Measurements from ENCODE around the gene TRAF1. TPM values are rescaled to one million over a fixed set of nuclear protein-coding genes. Genes with fewer than 3 reads are reported as not detected.

The TRAF1 gene
- total RNA-seq, 1 donor from 2014 or later, result 4.3 TPM

DNA sequence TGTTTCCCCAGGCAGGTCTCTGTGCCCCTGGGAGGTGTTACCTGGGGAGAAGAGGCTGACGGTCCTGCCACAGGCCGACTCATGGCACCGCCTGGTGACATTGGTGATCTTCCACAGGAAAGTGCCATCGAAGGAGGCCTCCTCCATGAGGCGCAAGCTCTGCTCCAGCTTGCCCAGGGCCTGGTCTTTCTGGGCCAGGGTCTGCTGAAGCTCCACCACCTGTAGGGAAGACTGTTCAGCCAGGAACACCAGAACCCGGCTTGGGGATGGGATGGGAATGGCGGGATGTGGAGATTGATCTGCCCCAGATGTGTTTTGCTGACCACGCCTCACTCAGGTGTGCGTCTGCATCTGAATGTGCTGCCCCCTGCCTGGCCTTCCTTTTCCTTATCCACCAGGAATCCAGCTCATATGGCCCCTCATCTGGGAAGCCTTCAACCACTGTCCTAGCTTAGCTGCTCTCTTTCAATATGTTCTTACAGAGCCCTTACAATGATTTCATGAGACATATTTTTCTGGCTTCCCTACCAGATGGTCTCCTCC is 15.2 kb downstream of the TRAF1 start:
- DNase-seq (ENCODE audit: extremely low read depth, low read depth, low spot score), result no peak

DNA sequence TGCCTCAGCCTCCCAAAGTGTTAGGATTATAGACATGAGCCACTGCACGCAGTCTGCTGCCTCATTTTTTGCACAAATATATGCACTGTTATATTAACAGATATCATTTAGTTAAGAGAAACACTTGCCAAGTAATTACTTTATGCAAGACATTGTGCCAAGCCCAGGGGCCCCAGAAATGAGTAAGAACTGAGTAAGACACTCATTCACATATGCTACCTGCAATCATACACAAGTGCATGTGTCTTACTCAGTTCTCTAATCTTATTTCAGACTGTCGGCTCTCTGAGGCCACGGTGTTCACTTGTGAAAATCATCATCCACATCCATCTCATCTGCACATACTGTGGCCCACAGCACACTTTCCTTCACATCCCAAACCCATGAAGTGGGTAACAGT is 16.0 kb downstream of the TRAF1 start:
- no peak for DNase-seq (ENCODE audit: extremely low read depth, low read depth, low spot score)

DNA sequence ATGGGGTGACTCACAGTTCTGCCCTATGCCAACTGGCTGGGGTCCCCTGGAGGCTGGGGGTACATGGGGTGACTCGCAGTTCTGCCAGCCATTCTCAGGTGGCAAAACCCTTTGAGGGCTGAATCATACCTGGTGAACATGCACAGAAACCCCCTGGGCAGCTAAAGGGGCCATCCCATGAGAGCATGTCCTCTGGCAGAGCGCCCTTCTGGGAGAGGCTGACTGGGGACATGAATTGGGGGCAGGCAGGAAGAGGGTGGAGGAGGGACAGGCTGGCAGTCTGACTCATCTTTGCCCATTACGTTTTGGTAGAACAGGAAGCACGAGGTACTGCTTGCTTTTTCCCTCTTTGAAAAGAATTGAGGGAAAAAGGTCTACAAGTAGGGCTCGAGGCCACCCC is 16.7 kb downstream of the TRAF1 start:
- no peak for DNase-seq (ENCODE audit: extremely low read depth, low read depth, low spot score)

DNA sequence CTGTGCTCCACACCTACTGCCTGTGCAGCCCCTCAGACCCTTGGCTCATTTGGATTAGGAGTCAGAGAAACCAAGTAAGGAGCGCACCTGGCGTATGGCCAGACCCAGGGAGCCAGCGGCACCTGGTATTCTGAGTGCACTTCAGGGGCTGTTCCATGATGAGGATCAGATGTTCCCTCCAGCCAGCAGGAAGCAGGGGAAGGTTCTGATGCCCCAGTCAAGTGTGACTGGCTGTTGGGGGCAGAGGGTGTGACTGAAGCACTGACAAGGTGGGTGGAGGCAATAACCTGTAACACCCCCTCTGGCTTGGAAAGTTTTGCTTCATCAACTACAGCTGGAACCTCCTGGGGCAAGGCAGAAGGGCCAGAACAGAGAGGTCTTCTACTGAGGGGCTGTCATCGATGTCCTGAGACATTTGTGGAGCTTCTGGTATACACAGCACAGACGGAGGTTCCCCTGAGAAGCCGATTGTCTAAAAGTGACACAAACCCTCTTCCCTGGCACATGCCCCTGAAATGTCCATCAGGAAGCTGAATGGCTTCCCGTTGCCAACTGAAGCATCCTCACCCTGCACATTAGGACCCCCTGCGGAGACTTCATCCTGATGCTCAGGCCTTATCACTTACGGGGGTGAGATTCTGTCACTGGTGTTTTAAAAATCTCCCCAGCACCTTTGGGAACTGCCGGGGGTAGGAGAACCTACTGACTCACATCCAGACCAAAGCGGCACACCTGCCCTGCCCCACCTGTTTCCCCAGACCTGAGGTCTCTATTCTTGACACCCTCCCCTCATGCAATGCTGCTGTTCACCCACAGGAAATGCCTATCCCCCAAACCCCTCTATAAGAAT is 21.1 kb downstream of the TRAF1 start:
- DNase-seq (ENCODE audit: extremely low read depth, low read depth, low spot score), result no peak

DNA sequence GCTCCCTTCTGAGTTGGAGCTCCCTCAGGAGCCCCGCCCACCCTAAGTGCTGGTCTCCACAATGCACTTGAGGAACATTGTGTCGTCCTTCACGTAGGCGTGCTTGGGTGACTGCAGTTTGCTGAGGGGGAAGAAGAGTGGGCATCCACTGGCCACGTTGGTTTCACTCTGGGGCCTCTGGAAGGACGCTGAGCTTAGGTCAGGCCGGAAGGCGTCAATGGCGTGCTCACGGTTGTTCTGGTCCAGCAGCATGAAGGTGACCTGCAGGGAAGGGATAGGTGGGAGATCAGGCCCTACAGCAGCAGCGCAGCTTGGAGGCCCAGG is 21.7 kb downstream of the TRAF1 start:
- no peak for DNase-seq (ENCODE audit: extremely low read depth, low read depth, low spot score)

DNA sequence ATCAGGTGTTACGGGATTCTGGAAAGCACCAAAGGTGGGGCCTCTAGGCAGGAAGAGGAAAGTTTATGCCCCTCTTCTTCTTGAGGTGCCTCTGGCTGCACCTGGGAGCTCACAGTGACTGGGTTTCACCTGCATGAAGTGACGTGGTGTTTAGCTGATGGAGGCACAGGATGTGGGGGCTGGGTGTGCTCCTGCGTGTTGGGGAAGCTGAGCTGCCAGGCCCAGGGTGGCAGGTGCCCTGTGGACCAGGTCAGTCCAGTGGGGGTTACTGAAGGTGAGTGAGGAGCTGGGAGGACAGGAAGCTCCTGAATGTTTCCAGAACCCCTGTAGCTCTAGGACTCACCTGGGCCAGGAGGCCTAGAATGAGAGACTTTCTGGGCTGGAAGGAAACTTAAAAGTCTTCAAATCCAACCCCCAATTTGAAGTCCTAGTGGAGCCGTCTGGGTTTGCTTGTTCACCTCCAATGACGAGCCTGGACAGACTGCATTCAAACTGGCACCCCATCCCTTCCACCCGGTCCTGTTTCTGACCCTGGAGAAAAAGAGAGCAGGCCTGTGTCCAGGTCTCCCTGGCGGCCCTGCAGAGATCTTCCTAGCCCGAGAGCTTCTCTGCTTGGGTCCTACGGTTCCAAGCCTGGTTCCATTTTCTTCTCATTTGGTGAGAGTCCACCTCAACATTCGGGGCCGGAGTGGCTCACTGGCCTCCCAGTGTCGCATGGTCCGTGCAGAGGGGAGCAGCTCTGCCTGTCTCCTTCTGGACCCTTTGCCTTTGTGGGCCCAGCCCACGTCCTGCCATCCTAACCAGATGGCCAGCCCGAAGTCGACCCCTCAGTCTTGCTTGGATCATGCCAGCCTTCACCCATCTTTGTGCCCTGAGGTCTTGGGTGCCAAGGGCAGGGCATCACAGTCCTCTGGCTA is 22.3 kb downstream of the TRAF1 start:
- DNase-seq (ENCODE audit: extremely low read depth, low read depth, low spot score), result no peak

DNA sequence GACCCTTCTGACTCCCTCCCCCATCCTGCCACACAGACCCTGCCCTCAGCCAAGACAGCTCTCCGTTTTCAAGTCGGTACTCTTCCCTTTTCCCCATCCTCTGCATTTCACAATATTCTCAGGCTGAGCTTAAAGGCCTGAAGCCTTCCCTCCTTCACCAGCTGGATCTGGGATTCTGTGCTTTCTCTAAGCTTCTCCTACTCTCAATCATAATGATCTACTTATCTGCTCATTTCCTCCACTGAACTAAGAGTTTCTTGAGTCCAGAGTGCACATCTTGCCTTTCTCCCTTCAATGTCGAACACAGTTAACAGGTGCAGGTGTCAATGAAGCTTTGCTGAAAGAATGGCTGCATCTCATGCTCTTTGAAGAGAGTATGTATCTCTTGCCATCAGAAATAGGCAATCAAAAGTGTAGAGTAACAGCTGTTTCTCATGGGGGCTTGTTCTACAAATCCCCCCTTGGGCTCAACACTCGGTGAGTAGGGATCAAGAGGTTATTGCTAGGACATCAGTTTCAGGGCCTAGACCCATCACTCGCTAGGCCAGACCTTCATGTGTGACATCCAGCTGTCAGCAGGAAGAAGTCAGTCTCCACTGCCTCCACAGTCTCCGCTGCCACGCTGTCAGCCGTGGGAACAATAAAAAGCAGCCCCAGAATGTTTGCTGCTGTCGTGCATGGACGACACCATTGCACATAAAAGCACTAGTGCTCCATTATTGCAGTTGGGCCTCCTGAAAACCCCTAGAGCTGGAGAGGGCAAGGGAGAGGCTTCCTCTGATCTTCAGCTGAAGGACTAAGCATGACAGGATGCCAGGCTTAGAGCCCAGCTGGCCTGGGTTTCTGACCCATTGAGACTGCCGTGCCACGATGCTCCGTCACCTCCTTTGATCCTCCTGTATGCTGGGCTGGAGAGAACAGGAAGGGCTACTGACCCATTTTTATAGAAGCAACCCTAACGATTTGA is 23.7 kb downstream of the TRAF1 start:
- no peak for DNase-seq (ENCODE audit: extremely low read depth, low read depth, low spot score)

DNA sequence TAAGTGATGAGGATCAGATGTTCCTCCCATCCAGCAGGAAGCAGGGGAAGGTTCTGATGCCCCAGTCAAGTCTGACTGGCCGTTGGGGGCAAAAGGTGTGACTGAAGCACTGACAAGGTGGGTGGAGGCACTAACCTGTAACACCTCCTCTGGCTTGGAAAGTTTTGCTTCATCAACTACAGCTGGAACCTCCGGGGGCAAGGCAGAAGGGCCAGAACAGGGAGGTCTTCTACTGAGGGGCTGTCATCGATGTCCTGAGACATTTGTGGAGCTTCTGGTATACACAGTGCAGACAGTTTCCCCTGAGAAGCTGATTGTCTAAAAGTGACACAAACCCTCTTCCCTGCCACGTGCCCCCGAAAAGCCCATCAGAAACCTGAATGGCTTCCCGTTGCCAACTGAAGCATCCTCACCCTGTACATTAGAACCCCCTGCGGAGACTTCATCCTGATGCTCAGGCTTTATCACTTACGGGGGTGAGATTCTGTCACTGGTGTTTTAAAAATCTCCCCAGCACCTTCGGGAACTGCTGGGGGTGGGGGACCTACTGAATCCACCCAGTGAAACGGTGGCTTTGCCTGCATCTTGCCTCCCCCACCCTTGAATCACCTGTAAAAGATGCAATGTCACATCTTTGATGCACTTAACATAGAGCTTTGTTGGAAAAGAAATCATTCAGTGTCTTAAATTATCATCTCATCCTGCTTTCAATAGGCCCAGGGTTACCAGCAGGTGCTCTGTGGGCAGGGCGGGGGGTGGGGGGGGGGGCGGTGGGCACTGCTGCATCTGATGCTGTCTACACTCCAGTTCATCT is 24.6 kb downstream of the TRAF1 start:
- DNase-seq (ENCODE audit: extremely low read depth, low read depth, low spot score), result no peak

DNA sequence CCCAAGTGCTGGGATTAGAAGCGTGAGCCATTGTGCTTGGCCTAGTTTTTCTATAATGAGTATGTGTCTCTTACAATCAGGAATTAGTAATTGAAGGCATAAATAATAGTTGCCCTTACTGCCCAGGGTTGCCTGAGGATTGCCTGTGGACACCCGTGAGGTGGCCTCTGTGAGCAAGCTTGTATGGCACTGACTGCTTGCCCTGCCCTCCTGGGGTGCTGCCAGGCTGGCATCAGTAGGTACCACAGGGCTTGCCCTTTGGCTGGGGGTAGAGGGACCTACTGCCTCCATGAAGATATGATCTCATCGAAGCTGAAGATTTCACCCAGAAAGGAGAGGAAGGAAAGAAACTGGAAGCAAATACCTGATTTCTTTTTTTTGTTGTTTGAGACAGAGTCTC is 25.8 kb downstream of the TRAF1 start:
- DNase-seq (ENCODE audit: extremely low read depth, low read depth, low spot score), result no peak

DNA sequence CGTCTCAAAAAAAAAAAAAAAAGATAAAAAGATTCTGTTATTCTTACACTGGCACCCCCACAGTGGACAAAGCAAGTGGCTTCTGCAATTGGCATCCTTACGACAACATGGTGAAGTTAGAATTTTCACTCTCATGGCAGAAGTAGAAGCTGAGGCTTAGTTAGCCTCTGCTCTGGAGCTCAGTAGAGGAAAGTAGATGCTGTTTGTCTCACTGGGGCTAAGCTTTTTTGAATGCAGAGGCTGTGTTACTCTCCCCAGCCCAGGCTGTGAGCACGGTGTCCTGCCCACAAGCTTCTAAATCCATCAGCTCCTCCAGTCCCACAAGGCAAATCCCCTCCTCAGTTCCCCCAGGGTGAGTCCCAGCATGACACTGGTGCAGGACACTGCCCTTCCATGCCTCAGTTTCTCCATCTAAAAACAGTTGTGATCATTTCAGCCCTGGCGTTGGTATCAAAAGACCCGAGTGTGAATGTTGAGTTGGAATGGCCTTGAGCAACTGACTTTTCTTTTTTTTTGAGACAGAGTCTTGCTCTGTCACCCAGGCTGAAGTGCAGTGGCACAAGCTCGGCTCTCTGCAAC is 27.0 kb downstream of the TRAF1 start:
- DNase-seq (ENCODE audit: extremely low read depth, low read depth, low spot score), result no peak

DNA sequence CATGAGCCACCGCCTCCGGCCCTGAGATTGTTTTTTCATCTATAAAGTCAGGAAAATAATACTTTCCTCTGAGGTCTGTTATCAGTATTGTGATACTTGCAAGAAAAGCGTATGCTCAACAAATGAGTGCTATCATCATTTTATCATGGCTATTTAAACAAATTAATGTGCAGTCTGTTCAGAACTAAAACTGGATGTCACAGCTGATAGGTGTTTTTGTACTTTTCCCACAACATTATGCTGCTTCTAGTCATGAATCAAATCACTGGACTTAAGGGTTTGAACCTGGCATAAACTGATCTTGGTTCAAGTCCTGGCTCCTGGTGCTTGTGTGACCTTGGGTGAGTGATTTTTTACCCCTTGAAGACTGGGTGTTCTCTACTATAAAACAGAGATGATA is 28.2 kb downstream of the TRAF1 start:
- no peak for DNase-seq (ENCODE audit: extremely low read depth, low read depth, low spot score)

DNA sequence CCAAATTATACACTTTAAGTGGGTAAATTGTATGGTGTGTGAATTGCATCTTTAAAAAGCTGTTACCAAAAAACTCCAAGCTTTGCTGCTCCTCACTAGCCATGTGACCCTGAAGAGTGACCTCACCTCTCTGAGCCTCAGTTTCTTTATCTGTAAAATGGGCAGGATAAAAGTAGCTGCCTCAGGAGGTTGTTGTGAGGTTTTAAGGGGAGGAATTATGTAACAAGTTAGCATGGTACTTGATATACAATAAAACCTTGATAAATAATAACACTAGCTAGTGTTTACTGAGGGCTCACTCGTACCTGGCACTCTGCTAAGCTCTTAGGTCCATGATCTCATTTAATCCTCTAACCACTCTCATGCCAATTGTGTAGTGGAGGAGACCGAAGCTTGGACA is 30.6 kb downstream of the TRAF1 start:
- DNase-seq (ENCODE audit: extremely low read depth, low read depth, low spot score), result no peak

DNA sequence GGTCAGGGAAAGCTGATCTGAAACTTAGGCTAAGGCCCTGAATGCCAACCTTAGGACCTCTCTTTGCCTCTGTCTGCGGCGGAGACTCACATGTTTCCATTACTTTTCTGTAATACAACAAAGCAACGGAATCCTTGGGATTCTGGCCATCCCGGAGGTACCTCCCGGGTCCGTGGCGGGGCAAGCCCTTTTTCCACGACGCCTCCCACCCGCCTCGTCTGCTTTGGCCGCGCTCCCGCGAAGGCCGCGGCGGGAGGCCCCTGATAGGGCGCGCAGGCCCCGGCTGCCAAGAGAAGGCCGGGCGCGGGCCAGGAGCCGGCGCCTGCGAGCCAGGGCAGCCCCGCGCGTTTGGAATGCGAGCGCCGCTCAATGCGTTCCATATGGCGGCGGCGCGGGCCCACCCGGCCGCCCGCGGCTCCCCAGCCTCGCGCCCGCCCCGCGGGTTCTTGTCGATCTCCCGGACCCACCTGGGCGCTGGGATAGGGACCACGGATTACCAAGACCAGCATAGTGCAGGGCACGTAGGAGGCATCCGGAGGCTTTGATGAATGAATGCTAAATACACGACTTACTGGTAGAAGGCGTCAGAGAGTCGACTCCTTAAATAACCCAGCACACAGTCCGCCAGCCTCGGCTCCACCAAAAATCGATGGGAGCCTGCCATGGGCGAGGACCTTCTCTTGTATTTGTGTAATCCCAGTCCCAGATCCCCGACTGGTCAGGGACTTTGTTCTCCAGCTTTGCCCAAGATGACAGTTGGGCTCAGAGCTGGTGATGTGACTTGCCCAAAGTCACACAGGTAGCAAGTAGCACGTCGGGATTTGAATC is 32.1 kb downstream of the TRAF1 start:
- no peak for DNase-seq (ENCODE audit: extremely low read depth, low read depth, low spot score)

DNA sequence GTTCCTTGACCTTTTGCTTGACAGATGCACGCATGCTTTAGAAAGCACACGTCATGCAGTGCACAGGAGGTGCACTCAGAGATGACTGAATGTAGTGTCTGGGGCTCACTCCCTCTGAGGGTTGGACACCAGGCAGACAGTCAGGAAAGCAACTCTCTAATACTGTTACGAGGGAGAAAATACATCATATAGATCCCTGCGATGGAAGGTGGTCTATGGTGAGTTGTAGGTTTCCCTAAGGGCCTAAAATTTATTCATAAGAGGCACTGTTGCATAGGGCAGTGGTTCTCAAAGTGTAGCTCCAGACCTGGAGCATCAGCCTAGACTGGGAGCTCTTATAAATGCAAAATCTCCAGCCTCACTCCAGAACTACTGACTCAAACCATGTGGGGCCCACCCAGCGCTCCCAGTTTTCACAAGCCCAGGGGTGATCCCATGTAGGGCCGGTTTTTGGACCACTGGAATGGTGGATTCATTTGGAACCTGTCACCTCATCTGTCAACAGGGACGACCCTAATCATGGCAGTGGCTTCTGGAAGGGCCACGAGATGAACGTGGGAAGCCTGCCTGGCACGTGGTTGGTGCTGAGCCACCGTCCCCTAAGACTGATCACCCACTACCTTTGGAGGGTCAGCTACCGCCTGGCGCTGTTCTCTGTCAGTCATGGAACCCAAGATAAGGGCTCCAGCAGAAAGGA is 32.8 kb downstream of the TRAF1 start:
- DNase-seq (ENCODE audit: extremely low read depth, low read depth, low spot score), result no peak

DNA sequence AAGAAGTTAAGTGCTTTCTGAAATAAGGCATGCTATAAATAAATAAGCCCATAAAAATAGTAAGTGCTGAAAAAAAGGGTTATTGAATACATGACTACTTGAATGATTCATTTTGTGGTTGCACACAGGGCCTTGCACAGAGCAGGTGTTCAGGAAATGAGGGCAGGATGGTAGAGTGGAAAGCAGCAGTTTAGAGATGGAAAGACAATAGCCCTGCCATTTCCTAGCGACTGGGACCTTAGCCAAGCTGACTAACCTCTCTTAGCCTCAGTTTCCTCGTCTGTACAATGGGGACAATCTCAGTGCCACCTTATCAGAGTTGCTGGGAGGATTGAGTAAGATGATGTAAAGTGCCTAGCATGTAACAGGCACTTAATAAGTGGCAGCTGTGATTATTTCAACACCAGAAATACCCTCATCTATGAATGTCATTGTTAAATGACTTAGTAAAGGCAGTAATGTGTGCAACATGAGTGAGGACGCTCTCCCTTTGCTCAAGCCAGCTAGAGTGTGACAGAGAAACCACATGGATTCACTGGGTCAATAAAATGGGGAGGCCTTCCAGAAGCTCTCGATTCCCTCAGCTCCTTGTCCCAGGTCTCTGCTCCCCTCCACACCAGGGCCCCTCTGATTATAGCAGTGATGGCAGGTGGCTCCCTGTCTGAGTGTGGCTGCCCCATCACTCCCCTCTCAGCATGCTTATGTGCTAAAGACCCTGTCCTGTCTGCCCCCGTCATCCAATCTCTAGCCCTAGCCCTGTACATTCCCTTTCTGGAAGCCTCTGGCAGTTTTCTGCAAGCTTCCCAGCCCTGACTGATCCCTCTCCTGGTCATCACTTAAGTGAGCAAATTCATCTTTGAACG is 33.6 kb downstream of the TRAF1 start:
- peak; percentile 84 for DNase-seq (ENCODE audit: extremely low read depth, low read depth, low spot score)

DNA sequence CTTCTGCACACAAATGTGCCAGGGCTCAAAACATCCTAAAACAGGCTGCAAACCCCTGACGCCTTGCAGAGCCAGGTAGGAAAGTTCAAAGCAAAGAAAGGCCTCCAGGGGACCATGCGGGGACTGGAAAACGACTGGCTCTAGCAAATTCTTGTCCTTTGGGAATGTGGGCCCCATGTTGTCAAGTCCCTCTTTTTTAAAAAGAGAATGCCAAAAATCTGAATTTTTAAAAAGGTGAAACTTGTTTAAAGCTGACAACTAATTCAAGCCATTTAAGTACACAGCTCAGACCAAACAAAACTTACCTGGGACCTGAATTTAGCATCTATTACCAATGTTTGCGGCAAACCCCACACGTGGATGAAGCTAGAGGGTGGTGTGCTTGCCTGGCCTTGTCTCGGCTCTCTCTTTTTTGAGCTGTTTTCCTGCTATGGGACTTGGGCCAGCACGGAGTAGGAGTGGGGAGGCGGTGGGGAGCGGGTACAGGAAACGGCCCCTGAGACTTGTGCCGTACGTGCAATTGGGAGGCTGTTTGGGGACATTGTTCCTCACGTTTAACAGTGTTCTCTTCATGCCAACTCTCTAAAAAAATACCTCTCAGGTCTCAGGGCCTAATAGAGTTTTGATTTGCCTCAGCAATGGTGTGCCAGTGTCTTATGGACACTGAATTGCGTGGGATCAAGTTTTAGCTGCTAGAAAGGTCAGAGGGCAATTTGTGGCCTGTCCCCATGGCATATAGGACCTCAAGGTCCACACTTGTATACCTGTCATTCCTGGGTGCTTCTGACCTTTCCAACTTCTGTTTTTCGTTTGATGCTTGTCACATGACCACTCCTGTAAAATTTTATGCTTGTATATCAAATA is 34.5 kb downstream of the TRAF1 start:
- no peak for DNase-seq (ENCODE audit: extremely low read depth, low read depth, low spot score)
